KOPT-K1 (cell line): ENCODE data around the gene WSB2.
"Not testable (repeated sequence)": the region's sequence is repeated elsewhere in the genome, so short reads cannot be mapped to it uniquely, and the experiment has no call there.

Experiments
- H3K27ac ChIP-seq: fragments of 200-600 bp; sonication (generic); 2 replicates; pipeline ENCODE4 v1.5.1; 2016; ENCODE audit warnings: antibody characterized with exemption, mild to moderate bottlenecking, low read depth, low read length; ENCODE audit not compliant: poor library complexity, severe bottlenecking
- H3K36me3 ChIP-seq: fragments of 200-600 bp; sonication (generic); 2 replicates; pipeline ENCODE4 v1.5.1; 2017; ENCODE audit warnings: antibody characterized with exemption, mild to moderate bottlenecking, low read length, moderate library complexity; ENCODE audit not compliant: insufficient read depth
- H3K9me3 ChIP-seq: fragments of 200-600 bp; sonication (generic); 2 replicates; pipeline ENCODE4 v1.5.1; 2017; ENCODE audit warnings: antibody characterized with exemption, low read length, mild to moderate bottlenecking; ENCODE audit not compliant: insufficient read depth, poor library complexity, severe bottlenecking

The WSB2 gene

GRCh38 chr12:118032188-118032587 is 28.8 kb downstream of the WSB2 start:
- no peak overlapping the region for H3K27ac ChIP-seq
- H3K36me3 ChIP-seq: peaks cover 100% of the 10 kb centered on the region
- H3K9me3 ChIP-seq: no peaks in the 10 kb centered on the region

- Histone ChIP-seq H3K9me3 (no peaks in the 10 kb centered on the region), H3K27ac (no peak overlapping the region), H3K36me3 (peaks cover 100% of the 10 kb centered on the region)
These were observed 31.8 kb downstream of the WSB2 start for GRCh38 chr12:118029166-118029565.

GRCh38 chr12:118025168-118025567 is 35.8 kb downstream of the WSB2 start:
- H3K27ac ChIP-seq: no peak overlapping the region
- H3K9me3 ChIP-seq: no peaks in the 10 kb centered on the region
- H3K36me3 ChIP-seq: peaks cover 100% of the 10 kb centered on the region

- Histone ChIP-seq H3K27ac (no peak overlapping the region), H3K9me3 (no peaks in the 10 kb centered on the region), H3K36me3 (peaks cover 100% of the 10 kb centered on the region)
These were observed 37.6 kb downstream of the WSB2 start for GRCh38 chr12:118023301-118023860.

GRCh38 chr12:118022728-118023109 is 38.3 kb downstream of the WSB2 start:
- Histone ChIP-seq H3K36me3 (peaks cover 100% of the 10 kb centered on the region), H3K9me3 (no peaks in the 10 kb centered on the region), H3K27ac (no peak overlapping the region)

GRCh38 chr12:118022097-118022727 is 38.8 kb downstream of the WSB2 start:
- H3K36me3 ChIP-seq: peaks cover 96% of the 10 kb centered on the region
- H3K9me3 ChIP-seq, H3K27ac ChIP-seq: not testable (repeated sequence)

- H3K36me3 ChIP-seq: peaks cover 75% of the 10 kb centered on the region
- no peak overlapping the region for H3K27ac ChIP-seq
- H3K9me3 ChIP-seq: no peaks in the 10 kb centered on the region
These were observed 40.9 kb downstream of the WSB2 start for GRCh38 chr12:118020036-118020435.

- Histone ChIP-seq H3K9me3 (no peaks in the 10 kb centered on the region), H3K36me3 (peaks cover 53% of the 10 kb centered on the region), H3K27ac (peak overlapping the region; percentile 83)
These were observed 43.1 kb downstream of the WSB2 start for GRCh38 chr12:118017926-118018325.

GRCh38 chr12:118016424-118017264 is 44.3 kb downstream of the WSB2 start, which contains the start of gene RFC5:
Gene RFC5, plus strand, starts transcription at chr12:118016703. Its CDS starts 125 bp downstream, at chr12:118016828.
- peaks cover 41% of the 10 kb centered on the region for H3K36me3 ChIP-seq
- H3K27ac ChIP-seq: peak within 1 kb of the TSS; percentile 83
- H3K9me3 ChIP-seq: no peaks in the 10 kb centered on the region

GRCh38 chr12:118015944-118016343 is 45.0 kb downstream of the WSB2 start:
- H3K36me3 ChIP-seq: peaks cover 34% of the 10 kb centered on the region
- H3K9me3 ChIP-seq: no peaks in the 10 kb centered on the region
- H3K27ac ChIP-seq: no peak overlapping the region

- no peaks in the 10 kb centered on the region for H3K9me3 ChIP-seq
- no peak overlapping the region for H3K27ac ChIP-seq
- H3K36me3 ChIP-seq: peaks cover 27% of the 10 kb centered on the region
These were observed 45.7 kb downstream of the WSB2 start for GRCh38 chr12:118015306-118015705.

GRCh38 chr12:118013283-118013682 is 47.7 kb downstream of the WSB2 start:
- Histone ChIP-seq H3K36me3 (peaks cover 7% of the 10 kb centered on the region), H3K27ac (no peak overlapping the region), H3K9me3 (no peaks in the 10 kb centered on the region)

GRCh38 chr12:118011961-118012360 is 49.0 kb downstream of the WSB2 start:
- H3K27ac ChIP-seq: no peak overlapping the region
- H3K9me3 ChIP-seq: no peaks in the 10 kb centered on the region
- H3K36me3 ChIP-seq: no peaks in the 10 kb centered on the region

GRCh38 chr12:118011377-118011776 is 49.6 kb downstream of the WSB2 start:
- Histone ChIP-seq H3K36me3 (no peaks in the 10 kb centered on the region), H3K27ac (no peak overlapping the region), H3K9me3 (no peaks in the 10 kb centered on the region)

GRCh38 chr12:118010903-118011302 is 50.1 kb downstream of the WSB2 start:
- Histone ChIP-seq H3K36me3 (no peaks in the 10 kb centered on the region), H3K27ac (no peak overlapping the region), H3K9me3 (no peaks in the 10 kb centered on the region)
